Panc1 (cell line): ENCODE data around the gene SPACA6. TPM values are rescaled to one million over a fixed set of nuclear protein-coding genes. Genes with fewer than 3 reads are reported as not detected.

ENCODE experiments used
- ATAC-seq: fragments of 200-7000 bp; cut with Tn5 transposase; 2 replicates; pipeline ENCODE4 v1.9.1; 2020; ENCODE audit warnings: mild to moderate bottlenecking, moderate library complexity
- BruUV-seq: library from RNA; stranded (reverse); fragments of 400-500 nt; replicated peaks from 2 replicates; lab custom pipeline; 2021; lab: Mats Ljungman, UMichigan
- CTCF ChIA-PET: fragments of 300-600 bp; sonication (Branson Sonifier 250); formaldehyde crosslinking; loops from one replicate; lab custom pipeline; 2022; ENCODE audit warnings: antibody characterized with exemption; lab: Charles Lee
- POLR2A ChIA-PET: fragments of 300-600 bp; sonication (Branson Sonifier 250); formaldehyde crosslinking; loops from one replicate; lab custom pipeline; 2022; ENCODE audit warnings: antibody characterized with exemption; lab: Charles Lee
- DNase-seq: peaks from one replicate; pipeline ENCODE4 v3.0.0-alpha.2; 2010; ENCODE audit warnings: low read depth, low spot score
- H3K27ac ChIP-seq: 2 replicates; pipeline ENCODE4 v1.5.1; 2011; ENCODE audit warnings: mild to moderate bottlenecking, low read length, inconsistent platforms
- H3K27me3 ChIP-seq: fragments of 200-500 bp; sonication (Bioruptor generic); 2 replicates; pipeline ENCODE4 v1.6.0; 2014; ENCODE audit warnings: low read length, inconsistent platforms; ENCODE audit not compliant: control insufficient read depth, insufficient read depth
- H3K36me3 ChIP-seq: fragments of 200-500 bp; sonication (Bioruptor generic); 2 replicates; pipeline ENCODE4 v1.5.1; 2014; ENCODE audit warnings: inconsistent platforms, mild to moderate bottlenecking, low read length, moderate library complexity; ENCODE audit not compliant: control insufficient read depth, insufficient read depth
- H3K4me1 ChIP-seq: 2 replicates; pipeline ENCODE4 v1.5.1; 2011; ENCODE audit warnings: inconsistent platforms, mild to moderate bottlenecking, low read length, moderate library complexity; ENCODE audit not compliant: control insufficient read depth, insufficient read depth
- H3K4me3 ChIP-seq, 2 experiments: 2 replicates each; pipeline ENCODE4 v1.5.1; 2011 to 2012; ENCODE audit warnings: low read depth in 2 of 2, low read length in 2 of 2, mild to moderate bottlenecking in 2 of 2, inconsistent platforms in 1 of 2, moderate library complexity in 1 of 2
- H3K9me3 ChIP-seq: fragments of 200-500 bp; sonication (Bioruptor generic); 2 replicates; pipeline ENCODE4 v1.5.1; 2014; ENCODE audit warnings: low read depth, mild to moderate bottlenecking, inconsistent platforms, low read length, moderate library complexity; ENCODE audit not compliant: control insufficient read depth, insufficient read depth
- POLR2AphosphoS5 ChIP-seq: IDR thresholded peaks from 2 replicates; pipeline ENCODE4 v1.6.1; 2012; ENCODE audit warnings: mild to moderate bottlenecking, low read depth, low read length, moderate library complexity
- SIN3A ChIP-seq: IDR thresholded peaks from 2 replicates; pipeline ENCODE4 v1.6.1; 2012; ENCODE audit warnings: low read depth, mild to moderate bottlenecking, low read length, moderate library complexity, borderline replicate concordance; ENCODE audit not compliant: insufficient read depth
- TCF7L2 ChIP-seq: IDR thresholded peaks from 2 replicates; pipeline ENCODE4 v1.6.1; 2011; ENCODE audit warnings: mild to moderate bottlenecking, low read depth, low read length, inconsistent platforms
- in situ Hi-C: cut with HindIII; loops from 2 replicates; pipeline ENCODE4 v1.10.0; 2016; ENCODE audit warnings: low sequenced_read_pairs, low pct_unique_long_range_greater_than_20kb
- intact Hi-C: fragments of 100-400 bp; cut with micrococcal nuclease; formaldehyde crosslinking; loops from one replicate; pipeline ENCODE4 v1.10.0; 2022; ENCODE audit not compliant: unreplicated experiment
- total RNA-seq: library from RNA; stranded (reverse); gene quantifications from one replicate; pipeline ENCODE4 v1.2.1, GENCODE V29; 2021; ENCODE audit not compliant: unreplicated experiment
- TF ChIP-seq, protein P1 (sequence below), 2 experiments: IDR thresholded peaks; 2 replicates each; pipeline ENCODE4 v1.6.1; 2011 to 2012; ENCODE audit warnings: low read depth in 2 of 2, control low read depth in 1 of 2, low read length in 1 of 2, mild to moderate bottlenecking in 1 of 2, moderate library complexity in 1 of 2; ENCODE audit not compliant: insufficient read depth in 1 of 2
- TF ChIP-seq, protein P2 (sequence below): fragments of 450-650 bp; IDR thresholded peaks from 2 replicates; pipeline ENCODE4 v1.5.1; 2017; ENCODE audit warnings: mild to moderate bottlenecking

Gene SPACA6
- total RNA-seq, 1 experiment from 2014 or later, result 14.3 TPM

DNA sequence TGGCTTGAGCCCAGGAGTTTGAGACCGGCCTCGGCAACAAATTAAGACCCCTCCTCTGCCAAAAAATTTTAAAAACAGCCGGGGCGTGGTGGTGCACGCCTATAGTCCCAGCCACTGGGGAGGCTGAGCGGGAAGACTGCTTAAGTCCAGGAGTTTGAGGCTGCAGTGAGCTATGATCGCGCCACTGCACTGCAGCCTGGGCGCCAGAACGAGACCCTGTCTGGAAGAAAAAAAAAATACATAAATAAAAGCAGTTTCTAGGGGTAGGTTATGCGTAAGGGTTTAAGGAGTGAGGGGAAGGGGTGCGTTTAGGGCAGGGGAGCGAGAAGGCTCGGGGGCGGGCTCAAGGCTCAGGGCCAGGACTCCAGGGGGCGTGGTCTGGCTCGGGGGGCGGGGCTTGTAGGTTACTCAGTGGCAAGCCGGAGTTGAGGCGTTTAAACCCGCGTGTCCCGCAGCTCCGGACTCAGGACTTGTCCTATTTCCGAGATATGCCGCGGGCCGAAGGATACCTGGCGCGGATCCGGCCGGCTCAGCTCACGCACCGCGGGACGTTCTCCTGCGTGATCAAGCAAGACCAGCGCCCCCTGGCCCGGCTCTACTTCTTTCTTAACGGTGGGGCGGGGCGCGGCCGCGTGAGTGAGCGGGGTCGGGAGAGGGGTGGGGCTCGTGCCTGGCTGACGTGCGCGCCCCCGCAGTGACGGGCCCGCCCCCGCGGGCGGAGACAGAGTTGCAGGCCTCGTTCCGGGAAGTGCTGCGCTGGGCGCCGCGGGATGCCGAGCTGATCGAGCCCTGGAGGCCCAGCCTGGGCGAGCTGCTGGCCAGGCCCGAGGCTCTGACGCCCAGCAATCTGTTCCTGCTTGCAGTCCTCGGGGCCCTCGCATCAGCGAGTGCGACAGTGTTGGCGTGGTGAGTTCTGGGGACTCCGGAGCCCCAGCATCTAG lies 10.7 kb downstream of the SPACA6 start:
- H3K9me3 ChIP-seq, result no peaks in the 10 kb centered on the region
- DNase-seq, result peak; percentile 46
- CTCF ChIA-PET, result interaction anchor here (0.7 to 0.8 kb wide), 3 partner anchors 43 to 534 kb away, joined by 3 read pairs; no protein-coding TSS in a partner anchor
- TF ChIP-seq, protein P1, sequence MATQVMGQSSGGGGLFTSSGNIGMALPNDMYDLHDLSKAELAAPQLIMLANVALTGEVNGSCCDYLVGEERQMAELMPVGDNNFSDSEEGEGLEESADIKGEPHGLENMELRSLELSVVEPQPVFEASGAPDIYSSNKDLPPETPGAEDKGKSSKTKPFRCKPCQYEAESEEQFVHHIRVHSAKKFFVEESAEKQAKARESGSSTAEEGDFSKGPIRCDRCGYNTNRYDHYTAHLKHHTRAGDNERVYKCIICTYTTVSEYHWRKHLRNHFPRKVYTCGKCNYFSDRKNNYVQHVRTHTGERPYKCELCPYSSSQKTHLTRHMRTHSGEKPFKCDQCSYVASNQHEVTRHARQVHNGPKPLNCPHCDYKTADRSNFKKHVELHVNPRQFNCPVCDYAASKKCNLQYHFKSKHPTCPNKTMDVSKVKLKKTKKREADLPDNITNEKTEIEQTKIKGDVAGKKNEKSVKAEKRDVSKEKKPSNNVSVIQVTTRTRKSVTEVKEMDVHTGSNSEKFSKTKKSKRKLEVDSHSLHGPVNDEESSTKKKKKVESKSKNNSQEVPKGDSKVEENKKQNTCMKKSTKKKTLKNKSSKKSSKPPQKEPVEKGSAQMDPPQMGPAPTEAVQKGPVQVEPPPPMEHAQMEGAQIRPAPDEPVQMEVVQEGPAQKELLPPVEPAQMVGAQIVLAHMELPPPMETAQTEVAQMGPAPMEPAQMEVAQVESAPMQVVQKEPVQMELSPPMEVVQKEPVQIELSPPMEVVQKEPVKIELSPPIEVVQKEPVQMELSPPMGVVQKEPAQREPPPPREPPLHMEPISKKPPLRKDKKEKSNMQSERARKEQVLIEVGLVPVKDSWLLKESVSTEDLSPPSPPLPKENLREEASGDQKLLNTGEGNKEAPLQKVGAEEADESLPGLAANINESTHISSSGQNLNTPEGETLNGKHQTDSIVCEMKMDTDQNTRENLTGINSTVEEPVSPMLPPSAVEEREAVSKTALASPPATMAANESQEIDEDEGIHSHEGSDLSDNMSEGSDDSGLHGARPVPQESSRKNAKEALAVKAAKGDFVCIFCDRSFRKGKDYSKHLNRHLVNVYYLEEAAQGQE (IDR thresholded peaks at IDR 0.05; ENCODE audit: insufficient read depth in 1 of 2, low read depth in 2 of 2, low read length in 1 of 2), result 0 out of 4 replicates have a peak, but pooled peaks of 1 of the 2 experiments have one; percentile 17
- peak; percentile 70 for TF ChIP-seq POLR2AphosphoS5
- TF ChIP-seq TCF7L2, result no peak
- TF ChIP-seq, protein P2, sequence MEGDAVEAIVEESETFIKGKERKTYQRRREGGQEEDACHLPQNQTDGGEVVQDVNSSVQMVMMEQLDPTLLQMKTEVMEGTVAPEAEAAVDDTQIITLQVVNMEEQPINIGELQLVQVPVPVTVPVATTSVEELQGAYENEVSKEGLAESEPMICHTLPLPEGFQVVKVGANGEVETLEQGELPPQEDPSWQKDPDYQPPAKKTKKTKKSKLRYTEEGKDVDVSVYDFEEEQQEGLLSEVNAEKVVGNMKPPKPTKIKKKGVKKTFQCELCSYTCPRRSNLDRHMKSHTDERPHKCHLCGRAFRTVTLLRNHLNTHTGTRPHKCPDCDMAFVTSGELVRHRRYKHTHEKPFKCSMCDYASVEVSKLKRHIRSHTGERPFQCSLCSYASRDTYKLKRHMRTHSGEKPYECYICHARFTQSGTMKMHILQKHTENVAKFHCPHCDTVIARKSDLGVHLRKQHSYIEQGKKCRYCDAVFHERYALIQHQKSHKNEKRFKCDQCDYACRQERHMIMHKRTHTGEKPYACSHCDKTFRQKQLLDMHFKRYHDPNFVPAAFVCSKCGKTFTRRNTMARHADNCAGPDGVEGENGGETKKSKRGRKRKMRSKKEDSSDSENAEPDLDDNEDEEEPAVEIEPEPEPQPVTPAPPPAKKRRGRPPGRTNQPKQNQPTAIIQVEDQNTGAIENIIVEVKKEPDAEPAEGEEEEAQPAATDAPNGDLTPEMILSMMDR, result peak; percentile 65; the same call in 1 of the 2 replicates
- peak; percentile 69; the same call in 1 of the 2 replicates for TF ChIP-seq SIN3A
- H3K36me3 ChIP-seq, result peaks cover 2% of the 10 kb centered on the region; the same call in 1 of the 2 replicates
- H3K4me3 ChIP-seq, result peak overlapping the region; percentile 47 to 72
- intact Hi-C loops, result no loop called here
- in situ Hi-C loops, result no loop called here
- ATAC-seq, result peak; percentile 86
- no TSS peak for BruUV-seq
- H3K27ac ChIP-seq, result peak overlapping the region; percentile 83
- peaks cover 10% of the 10 kb centered on the region for H3K4me1 ChIP-seq
- H3K27me3 ChIP-seq, result no peaks in the 10 kb centered on the region
- POLR2A ChIA-PET, result interaction anchor here (0.6 kb wide), 1 partner anchor 1828 kb away, joined by 3 read pairs; no protein-coding TSS in a partner anchor

DNA sequence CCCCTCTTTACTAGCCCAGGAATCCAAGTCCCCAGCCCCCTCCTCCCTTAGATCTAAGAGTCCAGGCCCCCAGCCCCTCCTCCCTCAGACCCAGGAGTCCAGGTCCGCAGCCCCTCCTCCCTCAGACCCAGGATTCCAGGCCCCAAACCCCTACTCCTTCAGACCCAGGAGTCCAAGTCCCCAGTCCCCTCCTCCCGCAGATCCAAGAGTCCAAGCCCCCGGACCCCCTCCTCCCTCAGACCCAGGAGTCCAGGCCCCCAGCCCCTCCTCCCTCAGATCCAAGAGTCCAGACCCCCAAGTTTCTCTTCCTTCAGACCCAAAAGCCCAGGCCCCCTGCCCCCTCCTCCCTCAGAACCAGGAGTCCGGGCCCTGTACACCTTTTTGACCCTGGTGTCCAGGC lies 11.5 kb downstream of the SPACA6 start:
- Histone ChIP-seq H3K9me3 (no peaks in the 10 kb centered on the region), H3K4me1 (peaks cover 10% of the 10 kb centered on the region), H3K27ac (peak overlapping the region; percentile 83), H3K36me3 (peaks cover 2% of the 10 kb centered on the region; the same call in 1 of the 2 replicates), H3K27me3 (no peaks in the 10 kb centered on the region), H3K4me3 (peak overlapping the region; percentile 47 to 72)
- intact Hi-C loops, result no loop called here
- ChIA-PET POLR2A (no interaction called here), CTCF (no interaction called here)
- in situ Hi-C loops, result no loop called here
- TF ChIP-seq SIN3A, result no peak
- TF ChIP-seq POLR2AphosphoS5, result no peak
- no peak for TF ChIP-seq TCF7L2
- TF ChIP-seq, protein P2, result no peak
- TF ChIP-seq, protein P1 (IDR thresholded peaks at IDR 0.05; ENCODE audit: insufficient read depth in 1 of 2, low read depth in 2 of 2, low read length in 1 of 2), result no peak
- DNase-seq (no peak), ATAC-seq (no peak)
- BruUV-seq, result no TSS peak
